GM12878 (cell line): ENCODE results near the gene MRPL27. TPM values are rescaled to one million over a fixed set of nuclear protein-coding genes. Genes with fewer than 3 reads are reported as not detected.

Experiments used
- ATAC-seq: fragments of 200-7000 bp; cut with Tn5 transposase; 3 replicates; pipeline ENCODE4 v1.9.1; 2020; ENCODE audit warnings: mild to moderate bottlenecking, moderate library complexity
- BruUV-seq: library from RNA; stranded (reverse); fragments of 400-500 nt; replicated peaks from 2 replicates; lab custom pipeline; 2021; lab: Mats Ljungman, UMichigan
- CTCF ChIA-PET: fragments of 300-600 bp; sonication (Branson Sonifier 250); formaldehyde crosslinking; extraction: SDS; loops from one replicate; lab custom pipeline; 2021; ENCODE audit warnings: inconsistent platforms; lab: Yijun Ruan, JAX
- POLR2A ChIA-PET: fragments of 350-600 bp; formaldehyde crosslinking; extraction: SDS; loops from one replicate; lab custom pipeline; 2021; ENCODE audit warnings: inconsistent platforms; lab: Charles Lee
- RAD21 ChIA-PET: fragments of 300-600 bp; sonication (Branson Sonifier 250); formaldehyde crosslinking; loops from one replicate; lab custom pipeline; 2023; ENCODE audit warnings: antibody characterized with exemption; ENCODE audit not compliant: unreplicated experiment; lab: Charles Lee
- SMC1A ChIA-PET: fragments of 300-600 bp; sonication (Branson Sonifier 250); formaldehyde crosslinking; loops from one replicate; lab custom pipeline; 2023; ENCODE audit not compliant: unreplicated experiment, uncharacterized antibody; lab: Charles Lee
- DNase-seq: peaks from one replicate; pipeline ENCODE4 v3.0.0-alpha.2; 2011; ENCODE audit warnings: low read depth, low spot score
- FAIRE-seq: peaks from 3 replicates; lab custom pipeline; 2011; peaks lifted over from hg19 to GRCh38; lab: Jason Lieb, UNC
- H2AFZ ChIP-seq: 2 replicates; pipeline ENCODE4 v1.6.0; 2011; ENCODE audit warnings: low read depth, low read length, control low read depth; ENCODE audit not compliant: control insufficient read depth
- H3K27ac ChIP-seq: 2 replicates; pipeline ENCODE4 v1.5.1; 2011; ENCODE audit warnings: control low read depth; ENCODE audit not compliant: control insufficient read depth, insufficient read depth
- H3K27me3 ChIP-seq, 2 experiments: replicated peaks in 1 of 2; 2 replicates each; pipeline versions ENCODE4 v1.6.0 to v1.6.1; 2011; ENCODE audit warnings: low read length in 1 of 2; ENCODE audit not compliant: control insufficient read depth in 2 of 2, insufficient read depth in 2 of 2
- H3K36me3 ChIP-seq, 2 experiments: 2 replicates each; pipeline ENCODE4 v1.5.1; 2011; ENCODE audit warnings: low read length in 1 of 2; ENCODE audit not compliant: control insufficient read depth in 2 of 2, insufficient read depth in 2 of 2
- H3K4me1 ChIP-seq: 2 replicates; pipeline ENCODE4 v1.6.1; 2011; ENCODE audit warnings: mild to moderate bottlenecking, low read length, moderate library complexity, mixed read lengths; ENCODE audit not compliant: control insufficient read depth, insufficient read depth
- H3K4me2 ChIP-seq: 2 replicates; pipeline ENCODE4 v1.6.0; 2011; ENCODE audit warnings: control low read depth; ENCODE audit not compliant: control insufficient read depth, insufficient read depth
- H3K4me3 ChIP-seq: fragments of 200-600 bp; sonication (generic); 2 replicates; pipeline ENCODE4 v1.5.1; 2016
- H3K79me2 ChIP-seq: 2 replicates; pipeline ENCODE4 v1.6.0; 2011; ENCODE audit warnings: low read length; ENCODE audit not compliant: control insufficient read depth, insufficient read depth
- H3K9ac ChIP-seq: 2 replicates; pipeline ENCODE4 v1.8.0; 2011; ENCODE audit warnings: low read length, control low read depth, mixed read lengths; ENCODE audit not compliant: control insufficient read depth, insufficient read depth
- H3K9me3 ChIP-seq: replicated peaks from 3 replicates; pipeline ENCODE4 v1.5.1; 2011; ENCODE audit warnings: mild to moderate bottlenecking, low read length; ENCODE audit not compliant: control insufficient read depth, insufficient read depth
- H4K20me1 ChIP-seq: 2 replicates; pipeline ENCODE4 v1.6.0; 2011; ENCODE audit not compliant: control insufficient read depth, insufficient read depth
- ATF7 ChIP-seq: fragments of 450-650 bp; IDR thresholded peaks from 2 replicates; pipeline ENCODE4 v1.6.1; 2016; ENCODE audit warnings: low read depth, mild to moderate bottlenecking
- BMI1 ChIP-seq: fragments of 450-650 bp; IDR thresholded peaks from 2 replicates; pipeline ENCODE4 v1.6.1; 2016; ENCODE audit warnings: mild to moderate bottlenecking, moderate library complexity, borderline replicate concordance
- CREB1 ChIP-seq: IDR thresholded peaks from 2 replicates; pipeline ENCODE4 v1.6.1; 2012; ENCODE audit warnings: low read depth, mild to moderate bottlenecking, inconsistent platforms
- ESRRA ChIP-seq: IDR thresholded peaks from 2 replicates; pipeline ENCODE4 v1.6.1; 2012; ENCODE audit warnings: mild to moderate bottlenecking, low read length, improper control_type of control experiment
- IKZF2 ChIP-seq, 2 experiments: fragments of 450-650 bp; IDR thresholded peaks; 2 replicates each; pipeline ENCODE4 v1.6.1; 2017; ENCODE audit warnings: mild to moderate bottlenecking in 2 of 2, moderate library complexity in 2 of 2
- MTA2 ChIP-seq: fragments of 450-650 bp; IDR thresholded peaks from 2 replicates; pipeline ENCODE4 v1.6.1; 2016; ENCODE audit warnings: low read depth, mild to moderate bottlenecking, moderate library complexity
- MTA3 ChIP-seq: IDR thresholded peaks from 2 replicates; pipeline ENCODE4 v1.6.1; 2012; ENCODE audit warnings: low read length, inconsistent platforms, borderline replicate concordance
- SMC3 ChIP-seq: IDR thresholded peaks from 2 replicates; pipeline ENCODE4 v1.6.1; 2011; ENCODE audit warnings: low read length, improper control_type of control experiment, borderline replicate concordance
- TCF12 ChIP-seq: IDR thresholded peaks from 2 replicates; pipeline ENCODE4 v1.6.1; 2011; ENCODE audit warnings: low read depth, mild to moderate bottlenecking, low read length
- TCF3 ChIP-seq: IDR thresholded peaks from 2 replicates; pipeline ENCODE4 v1.6.1; 2012; ENCODE audit warnings: low read depth, mild to moderate bottlenecking, low read length, borderline replicate concordance; ENCODE audit not compliant: insufficient read depth
- ZNF384 ChIP-seq: IDR thresholded peaks from 2 replicates; pipeline ENCODE4 v1.6.1; 2012; ENCODE audit warnings: low read depth, mild to moderate bottlenecking, low read length, improper control_type of control experiment, borderline replicate concordance
- ZZZ3 ChIP-seq: IDR thresholded peaks from 2 replicates; pipeline ENCODE4 v1.6.1; 2011; ENCODE audit warnings: low read depth; ENCODE audit not compliant: control insufficient read depth, insufficient read length
- WGBS: methylation state at CpG from one replicate; pipeline ENCODE4 v1.1.6; 2016; ENCODE audit warnings: low lambda C conversion rate; ENCODE audit not compliant: insufficient replicate concordance, insufficient coverage; ENCODE audit errors: missing lambda C conversion rate; 5-methylcytosine and 5-hydroxymethylcytosine counted together
- in situ Hi-C: fragments of 300-500 bp; cut with MboI; formaldehyde crosslinking; loops from 9 replicates; pipeline ENCODE4 v1.14.3; 2018; ENCODE audit warnings: mixed read lengths
- intact Hi-C: fragments of 100-400 bp; cut with micrococcal nuclease; formaldehyde crosslinking; loops from one replicate; pipeline ENCODE4 v1.14.2; 2022; ENCODE audit not compliant: unreplicated experiment
- polyA plus RNA-seq, 11 experiments: library from polyadenylated mRNA; depleted of rRNA in 4 of 11; unstranded in 6 of 11; stranded (reverse) in 5 of 11; fragments of >200 nt; fragmentation: Nextera tagmentation in 4 of 11; fragmentation: Illumina TruSeq in 1 of 11; extraction: Ambion mirVana in 4 of 11; extraction: Trizol in 1 of 11; gene quantifications; 1 replicate in 1 of 11; 2 replicates in 10 of 11; pipeline versions ENCODE4 v1.2.1 to v1.2.3, GENCODE V29; 2011 to 2016; ENCODE audit warnings: inconsistent platforms in 2 of 11, missing spikeins in 2 of 11, low read depth in 1 of 11
- total RNA-seq, 4 experiments: library from RNA; depleted of rRNA in 3 of 4; stranded (reverse); fragments of >200 nt in 3 of 4; fragmentation: Illumina TruSeq in 1 of 4; extraction: Trizol in 1 of 4; gene quantifications; 2 replicates each; pipeline versions ENCODE4 v1.2.1 to v1.2.3, GENCODE V29; 2013 to 2021
- TF ChIP-seq, protein P1 (sequence below): fragments of 150-350 bp; IDR thresholded peaks from 2 replicates; pipeline ENCODE4 v1.6.1; 2016; ENCODE audit warnings: low read depth, low read length
- TF ChIP-seq, protein P2 (sequence below): IDR thresholded peaks from 2 replicates; pipeline ENCODE4 v1.6.1; 2011; ENCODE audit warnings: low read depth, mild to moderate bottlenecking, low read length, moderate library complexity, borderline replicate concordance; ENCODE audit errors: extremely low read depth
- TF ChIP-seq, protein P3 (sequence below): fragments of 450-650 bp; IDR thresholded peaks from 2 replicates; pipeline ENCODE4 v1.6.1; 2016; ENCODE audit warnings: mild to moderate bottlenecking

MRPL27 gene
- total and polyA plus RNA-seq, 10 of the 15 experiments (the other 5 are each of a cell fraction or from before 2014, with no cell fraction given), result 83.0 to 390 (median 131) TPM

DNA sequence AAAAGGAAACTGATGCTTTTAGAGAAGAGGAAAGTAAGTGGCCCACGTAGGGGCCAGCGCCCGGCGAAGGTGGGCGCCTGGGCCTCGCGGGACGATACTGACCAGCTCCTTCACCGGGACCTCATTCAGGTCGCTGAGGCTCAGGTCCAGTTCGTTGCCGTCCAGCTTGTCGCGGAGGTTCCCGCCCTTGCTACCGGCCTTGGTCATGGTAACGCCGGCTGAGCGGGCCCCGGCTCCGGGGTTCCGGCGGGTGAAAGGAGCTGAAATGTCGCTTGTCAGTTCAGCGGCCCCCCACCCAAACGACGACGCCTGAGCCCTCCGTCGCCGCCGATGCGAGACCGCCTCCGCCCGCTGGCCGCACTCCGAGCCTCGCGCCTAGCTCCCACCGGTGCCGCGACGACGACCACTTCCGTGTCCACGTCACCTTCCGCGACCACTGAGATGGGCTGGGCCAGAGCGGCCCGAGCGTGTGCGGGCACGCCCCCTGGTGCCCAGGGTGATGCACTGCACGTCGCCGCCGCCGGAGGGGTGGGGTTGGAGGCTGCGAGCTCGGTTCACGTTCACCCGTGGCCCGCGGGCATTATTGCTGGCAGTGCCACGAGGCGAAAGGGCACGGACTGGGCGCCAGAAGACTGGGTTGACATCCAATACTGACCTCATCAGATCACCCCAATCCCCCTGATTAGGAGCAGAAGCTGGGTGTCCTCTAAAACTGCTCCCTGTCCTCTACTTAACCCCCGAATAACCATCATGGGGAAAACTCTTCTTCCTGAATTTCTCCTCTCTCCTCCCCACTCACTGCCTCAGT lies 24.3 kb upstream of the MRPL27 start, which contains the start of gene LRRC59:
Gene LRRC59, minus strand, starts transcription at position 413 of the 808 bp plus-strand sequence. Its CDS starts 206 bp downstream, at position 207.
- BruUV-seq, result TSS peak; percentile 57
- H3K36me3 ChIP-seq, result peaks cover 12% of the 10 kb centered on the region in 2 experiments
- no peaks in the 10 kb centered on the region for H3K9me3 ChIP-seq
- SMC1A ChIA-PET, result interaction anchor here (0.8 to 4.6 kb wide), 14 partner anchors 13 to 87 kb away, joined by 3 to 26 read pairs (median 4); partner anchors contain the start of gene RSAD1
- POLR2A ChIA-PET, result interaction anchor here (0.6 to 3.3 kb wide), 16 partner anchors 10 to 145 kb away, joined by 3 to 31 read pairs (median 4); partner anchors contain the start of genes ACSF2, EME1, MRPL27 and RSAD1
- H2AFZ ChIP-seq, result peak within 1 kb of the TSS; percentile 84
- H4K20me1 ChIP-seq, result no peaks in the 10 kb centered on the region
- peak within 1 kb of the TSS; percentile 89 for H3K9ac ChIP-seq
- peak within 1 kb of the TSS; percentile 90 for H3K4me2 ChIP-seq
- intact Hi-C loops (loop anchor here (1.0 to 2.0 kb wide), 3 partner anchors 24 to 81 kb away; partner anchors contain the start of genes ACSF2 and RSAD1), in situ Hi-C loops (no loop called here)
- WGBS, result 1% methylated on average over 63 of the region's 70 CpGs
- peaks cover 37% of the 10 kb centered on the region for H3K79me2 ChIP-seq
- RAD21 ChIA-PET, result interaction anchor here (0.6 to 4.2 kb wide), 15 partner anchors 15 to 234 kb away, joined by 3 to 32 read pairs (median 4); partner anchors contain the start of genes ACSF2, COL1A1 and RSAD1
- CTCF ChIA-PET, result interaction anchor here (0.6 to 5.7 kb wide), 41 partner anchors 9 to 550 kb away, joined by 3 to 83 read pairs (median 5); partner anchors contain the start of genes ACSF2, COL1A1, EME1 and MRPL27
- peak within 1 kb of the TSS; percentile 81 for H3K27ac ChIP-seq
- peak; percentile 64 for FAIRE-seq
- H3K4me1 ChIP-seq, result peaks cover 5% of the 10 kb centered on the region
- H3K27me3 ChIP-seq, result no peaks in the 10 kb centered on the region
- ATAC-seq, result peak; percentile 97
- peak within 1 kb of the TSS; percentile 93 for H3K4me3 ChIP-seq
- DNase-seq, result peak; percentile 55
- TF ChIP-seq TCF3, result peak; percentile 67; the same call in 1 of the 2 replicates
- TF ChIP-seq, protein P1, sequence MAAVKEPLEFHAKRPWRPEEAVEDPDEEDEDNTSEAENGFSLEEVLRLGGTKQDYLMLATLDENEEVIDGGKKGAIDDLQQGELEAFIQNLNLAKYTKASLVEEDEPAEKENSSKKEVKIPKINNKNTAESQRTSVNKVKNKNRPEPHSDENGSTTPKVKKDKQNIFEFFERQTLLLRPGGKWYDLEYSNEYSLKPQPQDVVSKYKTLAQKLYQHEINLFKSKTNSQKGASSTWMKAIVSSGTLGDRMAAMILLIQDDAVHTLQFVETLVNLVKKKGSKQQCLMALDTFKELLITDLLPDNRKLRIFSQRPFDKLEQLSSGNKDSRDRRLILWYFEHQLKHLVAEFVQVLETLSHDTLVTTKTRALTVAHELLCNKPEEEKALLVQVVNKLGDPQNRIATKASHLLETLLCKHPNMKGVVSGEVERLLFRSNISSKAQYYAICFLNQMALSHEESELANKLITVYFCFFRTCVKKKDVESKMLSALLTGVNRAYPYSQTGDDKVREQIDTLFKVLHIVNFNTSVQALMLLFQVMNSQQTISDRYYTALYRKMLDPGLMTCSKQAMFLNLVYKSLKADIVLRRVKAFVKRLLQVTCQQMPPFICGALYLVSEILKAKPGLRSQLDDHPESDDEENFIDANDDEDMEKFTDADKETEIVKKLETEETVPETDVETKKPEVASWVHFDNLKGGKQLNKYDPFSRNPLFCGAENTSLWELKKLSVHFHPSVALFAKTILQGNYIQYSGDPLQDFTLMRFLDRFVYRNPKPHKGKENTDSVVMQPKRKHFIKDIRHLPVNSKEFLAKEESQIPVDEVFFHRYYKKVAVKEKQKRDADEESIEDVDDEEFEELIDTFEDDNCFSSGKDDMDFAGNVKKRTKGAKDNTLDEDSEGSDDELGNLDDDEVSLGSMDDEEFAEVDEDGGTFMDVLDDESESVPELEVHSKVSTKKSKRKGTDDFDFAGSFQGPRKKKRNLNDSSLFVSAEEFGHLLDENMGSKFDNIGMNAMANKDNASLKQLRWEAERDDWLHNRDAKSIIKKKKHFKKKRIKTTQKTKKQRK, result no peak
- TF ChIP-seq CREB1, result peak; percentile 97
- no peak for TF ChIP-seq ZNF384
- peak; percentile 78 for TF ChIP-seq ATF7
- TF ChIP-seq, protein P2, sequence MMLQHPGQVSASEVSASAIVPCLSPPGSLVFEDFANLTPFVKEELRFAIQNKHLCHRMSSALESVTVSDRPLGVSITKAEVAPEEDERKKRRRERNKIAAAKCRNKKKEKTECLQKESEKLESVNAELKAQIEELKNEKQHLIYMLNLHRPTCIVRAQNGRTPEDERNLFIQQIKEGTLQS, result no peak
- TF ChIP-seq IKZF2 (IDR thresholded peaks at IDR 0.05), result peak in 1 of 2 experiments; percentile 60; a peak in 1 of 4 replicates
- TF ChIP-seq MTA2, result 0 out of 2 replicates have a peak, but pooled peaks have one; percentile 28
- TF ChIP-seq MTA3, result no peak
- TF ChIP-seq ZZZ3, result no peak
- no peak for TF ChIP-seq BMI1
- TF ChIP-seq, protein P3, sequence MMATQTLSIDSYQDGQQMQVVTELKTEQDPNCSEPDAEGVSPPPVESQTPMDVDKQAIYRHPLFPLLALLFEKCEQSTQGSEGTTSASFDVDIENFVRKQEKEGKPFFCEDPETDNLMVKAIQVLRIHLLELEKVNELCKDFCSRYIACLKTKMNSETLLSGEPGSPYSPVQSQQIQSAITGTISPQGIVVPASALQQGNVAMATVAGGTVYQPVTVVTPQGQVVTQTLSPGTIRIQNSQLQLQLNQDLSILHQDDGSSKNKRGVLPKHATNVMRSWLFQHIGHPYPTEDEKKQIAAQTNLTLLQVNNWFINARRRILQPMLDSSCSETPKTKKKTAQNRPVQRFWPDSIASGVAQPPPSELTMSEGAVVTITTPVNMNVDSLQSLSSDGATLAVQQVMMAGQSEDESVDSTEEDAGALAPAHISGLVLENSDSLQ, result 0 out of 2 replicates have a peak, but pooled peaks have one; percentile 7
- TF ChIP-seq TCF12, result no peak
- TF ChIP-seq ESRRA, result no peak
- peak; percentile 44; the same call in 1 of the 2 replicates for TF ChIP-seq SMC3
